Activated T-helper 1 cell treated with anti-CD3 and anti-CD28 coated beads, Interleukin-12 subunit alpha, Interleukin-12 subunit beta, Interleukin-2, Interleukin-4 antibody, amounts not matched to agents 30 ng/mL and 10 ng/mL and 1 ng/mL, durations not matched to agents 14 hours and 24 hours and 36 hours (primary cell): Measurements from ENCODE around the gene A2M. TPM values are rescaled to one million over a fixed set of nuclear protein-coding genes. Genes with fewer than 3 reads are reported as not detected.

Source experiments
- DNase-seq: peaks from one replicate; pipeline ENCODE4 v3.0.0; 2021; ENCODE audit warnings: low spot score
- H3K27ac Mint-ChIP-seq: one replicate; pipeline ENCODE4 v1.8.0; 2021; ENCODE audit warnings: mild to moderate bottlenecking, mixed read lengths
- H3K27me3 Mint-ChIP-seq: one replicate; pipeline ENCODE4 v1.8.0; 2022; ENCODE audit warnings: mild to moderate bottlenecking, moderate library complexity, mixed read lengths; ENCODE audit not compliant: insufficient read depth
- H3K36me3 Mint-ChIP-seq: one replicate; pipeline ENCODE4 v1.8.0; 2021; ENCODE audit warnings: low read depth, mixed read lengths
- H3K4me1 Mint-ChIP-seq: one replicate; pipeline ENCODE4 v1.8.0; 2021; ENCODE audit warnings: low read depth, mixed read lengths
- H3K4me3 Mint-ChIP-seq: one replicate; pipeline ENCODE4 v1.8.0; 2021; ENCODE audit warnings: mild to moderate bottlenecking, moderate library complexity, mixed read lengths
- H3K9me3 Mint-ChIP-seq: one replicate; pipeline ENCODE4 v1.8.0; 2021; ENCODE audit warnings: mixed read lengths
- intact Hi-C: fragments of 100-400 bp; cut with micrococcal nuclease; formaldehyde crosslinking; loops from one replicate; pipeline ENCODE4 v1.15.1; 2024
- total RNA-seq: library from RNA; stranded (reverse); gene quantifications from 2 replicates; pipeline ENCODE4 v1.2.3, GENCODE V29; 2022

Gene A2M
- total RNA-seq, 1 donor from 2014 or later, result not detected

GRCh38 chr12:9049520-9050133 is 66.1 kb downstream of the A2M start:
- H3K27ac Mint-ChIP-seq, result no peak overlapping the region
- no peaks in the 10 kb centered on the region for H3K36me3 Mint-ChIP-seq
- intact Hi-C loops, result loop anchor here (1.0 kb wide), 6 partner anchors 98 to 505 kb away; no protein-coding TSS in a partner anchor
- no peak for DNase-seq
- no peak overlapping the region for H3K4me3 Mint-ChIP-seq
- no peaks in the 10 kb centered on the region for H3K4me1 Mint-ChIP-seq
- H3K27me3 Mint-ChIP-seq, result peaks cover 18% of the 10 kb centered on the region
- no peaks in the 10 kb centered on the region for H3K9me3 Mint-ChIP-seq

- Mint-ChIP-seq H3K4me1 (no peaks in the 10 kb centered on the region), H3K36me3 (no peaks in the 10 kb centered on the region), H3K27me3 (peaks cover 18% of the 10 kb centered on the region), H3K4me3 (no peak overlapping the region), H3K9me3 (no peaks in the 10 kb centered on the region), H3K27ac (no peak overlapping the region)
- DNase-seq, result no peak
- intact Hi-C loops, result loop anchor here (1.0 kb wide), 6 partner anchors 98 to 505 kb away; no protein-coding TSS in a partner anchor
These were observed 66.8 kb downstream of the A2M start for GRCh38 chr12:9048930-9049329.

GRCh38 chr12:9047105-9047504 is 68.6 kb downstream of the A2M start:
- no peak overlapping the region for H3K4me3 Mint-ChIP-seq
- H3K27me3 Mint-ChIP-seq, result peaks cover 9% of the 10 kb centered on the region
- intact Hi-C loops, result no loop called here
- no peaks in the 10 kb centered on the region for H3K36me3 Mint-ChIP-seq
- no peaks in the 10 kb centered on the region for H3K9me3 Mint-ChIP-seq
- DNase-seq, result no peak
- no peak overlapping the region for H3K27ac Mint-ChIP-seq
- no peaks in the 10 kb centered on the region for H3K4me1 Mint-ChIP-seq

GRCh38 chr12:9043766-9044165 is 72.0 kb downstream of the A2M start:
- intact Hi-C loops, result no loop called here
- Mint-ChIP-seq H3K9me3 (no peaks in the 10 kb centered on the region), H3K36me3 (no peaks in the 10 kb centered on the region), H3K27me3 (peaks cover 13% of the 10 kb centered on the region), H3K4me3 (no peak overlapping the region), H3K4me1 (peaks cover 19% of the 10 kb centered on the region), H3K27ac (no peak overlapping the region)
- DNase-seq, result no peak

- intact Hi-C loops, result no loop called here
- Mint-ChIP-seq H3K4me1 (peaks cover 30% of the 10 kb centered on the region), H3K27me3 (peaks cover 16% of the 10 kb centered on the region), H3K4me3 (no peak overlapping the region), H3K9me3 (no peaks in the 10 kb centered on the region), H3K36me3 (no peaks in the 10 kb centered on the region), H3K27ac (no peak overlapping the region)
- no peak for DNase-seq
These were observed 74.4 kb downstream of the A2M start for GRCh38 chr12:9041321-9041720.

GRCh38 chr12:9040484-9041186 is 75.1 kb downstream of the A2M start:
- no peaks in the 10 kb centered on the region for H3K36me3 Mint-ChIP-seq
- H3K27me3 Mint-ChIP-seq, result peaks cover 16% of the 10 kb centered on the region
- no peak overlapping the region for H3K27ac Mint-ChIP-seq
- intact Hi-C loops, result no loop called here
- no peak for DNase-seq
- H3K4me1 Mint-ChIP-seq, result peaks cover 30% of the 10 kb centered on the region
- H3K4me3 Mint-ChIP-seq, result no peak overlapping the region
- H3K9me3 Mint-ChIP-seq, result no peaks in the 10 kb centered on the region

GRCh38 chr12:9039397-9039977 is 76.2 kb downstream of the A2M start:
- H3K4me1 Mint-ChIP-seq, result peaks cover 30% of the 10 kb centered on the region
- no peak overlapping the region for H3K27ac Mint-ChIP-seq

GRCh38 chr12:9037431-9037830 is 78.3 kb downstream of the A2M start:
- H3K4me3 Mint-ChIP-seq, result no peak overlapping the region
- H3K27ac Mint-ChIP-seq, result no peak overlapping the region
- peaks cover 16% of the 10 kb centered on the region for H3K27me3 Mint-ChIP-seq
- peaks cover 30% of the 10 kb centered on the region for H3K4me1 Mint-ChIP-seq
- no peaks in the 10 kb centered on the region for H3K36me3 Mint-ChIP-seq
- no peak for DNase-seq
- H3K9me3 Mint-ChIP-seq, result no peaks in the 10 kb centered on the region
- intact Hi-C loops, result loop anchor here (5.0 kb wide), 1 partner anchor 40 kb away; no protein-coding TSS in a partner anchor

More at GRCh38 chr12:9039397-9039977, 76.2 kb downstream of the A2M start:
- no peaks in the 10 kb centered on the region for H3K36me3 Mint-ChIP-seq
- H3K27me3 Mint-ChIP-seq, result peaks cover 12% of the 10 kb centered on the region
- H3K9me3 Mint-ChIP-seq, result no peaks in the 10 kb centered on the region
- no peak overlapping the region for H3K4me3 Mint-ChIP-seq
- intact Hi-C loops, result loop anchor here (1.0 to 5.0 kb wide), 7 partner anchors 14 to 357 kb away; partner anchors contain the start of gene PHC1
- no peak for DNase-seq

GRCh38 chr12:9036227-9036626 is 79.5 kb downstream of the A2M start:
- Mint-ChIP-seq H3K4me3 (no peak overlapping the region), H3K36me3 (no peaks in the 10 kb centered on the region), H3K27ac (no peak overlapping the region), H3K4me1 (peaks cover 30% of the 10 kb centered on the region), H3K27me3 (peaks cover 16% of the 10 kb centered on the region), H3K9me3 (no peaks in the 10 kb centered on the region)
- no peak for DNase-seq
- intact Hi-C loops, result loop anchor here (5.0 kb wide), 1 partner anchor 39 kb away; no protein-coding TSS in a partner anchor

- no peak for DNase-seq
- H3K9me3 Mint-ChIP-seq, result no peaks in the 10 kb centered on the region
- no peaks in the 10 kb centered on the region for H3K36me3 Mint-ChIP-seq
- H3K27ac Mint-ChIP-seq, result no peak overlapping the region
- peaks cover 10% of the 10 kb centered on the region for H3K27me3 Mint-ChIP-seq
- H3K4me3 Mint-ChIP-seq, result no peak overlapping the region
- intact Hi-C loops, result no loop called here
- peaks cover 13% of the 10 kb centered on the region for H3K4me1 Mint-ChIP-seq
These were observed 81.6 kb downstream of the A2M start for GRCh38 chr12:9034095-9034494.

GRCh38 chr12:9033265-9033887 is 82.3 kb downstream of the A2M start:
- intact Hi-C loops, result no loop called here
- peaks cover 10% of the 10 kb centered on the region for H3K27me3 Mint-ChIP-seq
- H3K4me3 Mint-ChIP-seq, result no peak overlapping the region
- H3K36me3 Mint-ChIP-seq, result no peaks in the 10 kb centered on the region
- peak overlapping the region; percentile 63 for H3K27ac Mint-ChIP-seq
- DNase-seq, result no peak
- peaks cover 10% of the 10 kb centered on the region for H3K4me1 Mint-ChIP-seq
- H3K9me3 Mint-ChIP-seq, result no peaks in the 10 kb centered on the region

- H3K4me3 Mint-ChIP-seq, result no peak overlapping the region
- no peak overlapping the region for H3K27ac Mint-ChIP-seq
These were observed 83.3 kb downstream of the A2M start for GRCh38 chr12:9032202-9032964.

More at GRCh38 chr12:9032202-9032964, 83.3 kb downstream of the A2M start:
- Mint-ChIP-seq H3K36me3 (no peaks in the 10 kb centered on the region), H3K27me3 (peaks cover 9% of the 10 kb centered on the region), H3K4me1 (peaks cover 7% of the 10 kb centered on the region), H3K9me3 (no peaks in the 10 kb centered on the region)
- DNase-seq, result no peak
- intact Hi-C loops, result no loop called here
